Panc1 (cell line): ENCODE data around the gene KCNH3. TPM values are rescaled to one million over a fixed set of nuclear protein-coding genes. Genes with fewer than 3 reads are reported as not detected.

Experiments used
- ATAC-seq: fragments of 200-7000 bp; cut with Tn5 transposase; 2 replicates; pipeline ENCODE4 v1.9.1; 2020; ENCODE audit warnings: mild to moderate bottlenecking, moderate library complexity
- BruUV-seq: library from RNA; stranded (reverse); fragments of 400-500 nt; replicated peaks from 2 replicates; lab custom pipeline; 2021; lab: Mats Ljungman, UMichigan
- CTCF ChIA-PET: fragments of 300-600 bp; sonication (Branson Sonifier 250); formaldehyde crosslinking; loops from one replicate; lab custom pipeline; 2022; ENCODE audit warnings: antibody characterized with exemption; lab: Charles Lee
- POLR2A ChIA-PET: fragments of 300-600 bp; sonication (Branson Sonifier 250); formaldehyde crosslinking; loops from one replicate; lab custom pipeline; 2022; ENCODE audit warnings: antibody characterized with exemption; lab: Charles Lee
- DNase-seq: peaks from one replicate; pipeline ENCODE4 v3.0.0-alpha.2; 2010; ENCODE audit warnings: low read depth, low spot score
- H3K27ac ChIP-seq: 2 replicates; pipeline ENCODE4 v1.5.1; 2011; ENCODE audit warnings: mild to moderate bottlenecking, low read length, inconsistent platforms
- H3K27me3 ChIP-seq: fragments of 200-500 bp; sonication (Bioruptor generic); 2 replicates; pipeline ENCODE4 v1.6.0; 2014; ENCODE audit warnings: low read length, inconsistent platforms; ENCODE audit not compliant: control insufficient read depth, insufficient read depth
- H3K36me3 ChIP-seq: fragments of 200-500 bp; sonication (Bioruptor generic); 2 replicates; pipeline ENCODE4 v1.5.1; 2014; ENCODE audit warnings: inconsistent platforms, mild to moderate bottlenecking, low read length, moderate library complexity; ENCODE audit not compliant: control insufficient read depth, insufficient read depth
- H3K4me1 ChIP-seq: 2 replicates; pipeline ENCODE4 v1.5.1; 2011; ENCODE audit warnings: inconsistent platforms, mild to moderate bottlenecking, low read length, moderate library complexity; ENCODE audit not compliant: control insufficient read depth, insufficient read depth
- H3K4me3 ChIP-seq, 2 experiments: 2 replicates each; pipeline ENCODE4 v1.5.1; 2011 to 2012; ENCODE audit warnings: low read depth in 2 of 2, low read length in 2 of 2, mild to moderate bottlenecking in 2 of 2, inconsistent platforms in 1 of 2, moderate library complexity in 1 of 2
- H3K9me3 ChIP-seq: fragments of 200-500 bp; sonication (Bioruptor generic); 2 replicates; pipeline ENCODE4 v1.5.1; 2014; ENCODE audit warnings: low read depth, mild to moderate bottlenecking, inconsistent platforms, low read length, moderate library complexity; ENCODE audit not compliant: control insufficient read depth, insufficient read depth
- CTCF ChIP-seq: fragments of 450-650 bp; IDR thresholded peaks from 2 replicates; pipeline ENCODE4 v1.5.1; 2017; ENCODE audit warnings: mild to moderate bottlenecking
- POLR2AphosphoS5 ChIP-seq: IDR thresholded peaks from 2 replicates; pipeline ENCODE4 v1.6.1; 2012; ENCODE audit warnings: mild to moderate bottlenecking, low read depth, low read length, moderate library complexity
- REST ChIP-seq, 2 experiments: IDR thresholded peaks; 2 replicates each; pipeline ENCODE4 v1.6.1; 2011 to 2012; ENCODE audit warnings: low read depth in 2 of 2, control low read depth in 1 of 2, low read length in 1 of 2, mild to moderate bottlenecking in 1 of 2, moderate library complexity in 1 of 2; ENCODE audit not compliant: insufficient read depth in 1 of 2
- SIN3A ChIP-seq: IDR thresholded peaks from 2 replicates; pipeline ENCODE4 v1.6.1; 2012; ENCODE audit warnings: low read depth, mild to moderate bottlenecking, low read length, moderate library complexity, borderline replicate concordance; ENCODE audit not compliant: insufficient read depth
- TCF7L2 ChIP-seq: IDR thresholded peaks from 2 replicates; pipeline ENCODE4 v1.6.1; 2011; ENCODE audit warnings: mild to moderate bottlenecking, low read depth, low read length, inconsistent platforms
- in situ Hi-C: cut with HindIII; loops from 2 replicates; pipeline ENCODE4 v1.10.0; 2016; ENCODE audit warnings: low sequenced_read_pairs, low pct_unique_long_range_greater_than_20kb
- intact Hi-C: fragments of 100-400 bp; cut with micrococcal nuclease; formaldehyde crosslinking; loops from one replicate; pipeline ENCODE4 v1.10.0; 2022; ENCODE audit not compliant: unreplicated experiment
- total RNA-seq: library from RNA; stranded (reverse); gene quantifications from one replicate; pipeline ENCODE4 v1.2.1, GENCODE V29; 2021; ENCODE audit not compliant: unreplicated experiment

Gene KCNH3
- total RNA-seq, 1 experiment from 2014 or later = 0.64 TPM

- Histone ChIP-seq H3K4me1 (no peaks in the 10 kb centered on the region), H3K4me3 (no peak overlapping the region), H3K36me3 (peaks cover 16% of the 10 kb centered on the region), H3K27ac (no peak overlapping the region), H3K27me3 (no peaks in the 10 kb centered on the region), H3K9me3 (no peaks in the 10 kb centered on the region)
- TF ChIP-seq POLR2AphosphoS5 (no peak), SIN3A (no peak), TCF7L2 (no peak), REST (IDR thresholded peaks at IDR 0.05; ENCODE audit: insufficient read depth in 1 of 2, low read depth in 2 of 2, low read length in 1 of 2) (no peak), CTCF (no peak)
- ATAC-seq (no peak), DNase-seq (no peak)
- POLR2A ChIA-PET = interaction anchor here (0.5 to 0.6 kb wide), 2 partner anchors 15 to 107 kb away, joined by 3 to 6 read pairs; no protein-coding TSS in a partner anchor
- intact Hi-C loops (no loop called here), in situ Hi-C loops (loop anchor here (25.0 kb wide), 1 partner anchor 162 kb away; the partner anchor contains the start of gene SPATS2)
- BruUV-seq = no TSS peak
- CTCF ChIA-PET = no interaction called here
Measured at GRCh38 chr12:49524660-49525324, 14.0 kb upstream of the KCNH3 start.

- Histone ChIP-seq H3K27ac (no peak overlapping the region), H3K36me3 (peaks cover 16% of the 10 kb centered on the region), H3K9me3 (no peaks in the 10 kb centered on the region), H3K27me3 (no peaks in the 10 kb centered on the region), H3K4me1 (no peaks in the 10 kb centered on the region), H3K4me3 (no peak overlapping the region)
- ATAC-seq (no peak), DNase-seq (no peak)
- in situ Hi-C loops = no loop called here
- ChIA-PET CTCF (no interaction called here), POLR2A (no interaction called here)
- BruUV-seq = no TSS peak
- no peak for TF ChIP-seq SIN3A
- no peak for TF ChIP-seq POLR2AphosphoS5
- no peak for TF ChIP-seq REST (IDR thresholded peaks at IDR 0.05; ENCODE audit: insufficient read depth in 1 of 2, low read depth in 2 of 2, low read length in 1 of 2)
- TF ChIP-seq TCF7L2 = no peak
- no peak for TF ChIP-seq CTCF
- intact Hi-C loops = no loop called here
Measured at GRCh38 chr12:49525942-49526341, 12.9 kb upstream of the KCNH3 start.
